ENCODE measurements around the gene RCAN3.

The RCAN3 gene

GRCh38 chr1:24566236-24566867, 63.7 kb downstream of the RCAN3 start:
- Mint-ChIP-seq H3K27ac (no peak overlapping the region), H3K9me3 (no peaks in the 10 kb centered on the region), H3K27me3 (peaks cover 0 to 7% of the 10 kb centered on the region in 2 donors), H3K4me1 (ENCODE audit: low read depth in 2 of 2) (no peaks in the 10 kb centered on the region), H3K4me3 (no peak overlapping the region), H3K36me3 (ENCODE audit: insufficient read depth) (peaks cover 3% of the 10 kb centered on the region)
- DNase-seq (no peak), ATAC-seq (replicated peaks) (no peak)

GRCh38 chr1:24567792-24568388, 65.3 kb downstream of the RCAN3 start:
- DNase-seq = no peak
- no peak for ATAC-seq (replicated peaks)

GRCh38 chr1:24568475-24568874, 65.8 kb downstream of the RCAN3 start:
- DNase-seq (no peak), ATAC-seq (replicated peaks) (no peak)
- Mint-ChIP-seq H3K27ac (no peak overlapping the region), H3K36me3 (ENCODE audit: insufficient read depth) (peaks cover 3% of the 10 kb centered on the region), H3K4me3 (no peak overlapping the region), H3K4me1 (ENCODE audit: low read depth in 2 of 2) (peaks cover 8% of the 10 kb centered on the region in 2 donors), H3K27me3 (peaks cover 6 to 9% of the 10 kb centered on the region in 2 donors), H3K9me3 (no peaks in the 10 kb centered on the region)

More at GRCh38 chr1:24567792-24568388, 65.3 kb downstream of the RCAN3 start:
- Mint-ChIP-seq H3K27ac (no peak overlapping the region), H3K4me1 (ENCODE audit: low read depth in 2 of 2) (peaks cover 8% of the 10 kb centered on the region in 2 donors), H3K4me3 (no peak overlapping the region), H3K36me3 (ENCODE audit: insufficient read depth) (peaks cover 3% of the 10 kb centered on the region), H3K27me3 (peaks cover 6 to 8% of the 10 kb centered on the region in 2 donors), H3K9me3 (no peaks in the 10 kb centered on the region)

GRCh38 chr1:24570265-24571125, 67.9 kb downstream of the RCAN3 start:
- no peak overlapping the region for H3K27ac Mint-ChIP-seq
- DNase-seq (no peak), ATAC-seq (replicated peaks) (no peak)
- H3K36me3 Mint-ChIP-seq (ENCODE audit: insufficient read depth) = peaks cover 3% of the 10 kb centered on the region
- H3K4me1 Mint-ChIP-seq (ENCODE audit: low read depth in 2 of 2) = peaks cover 8% of the 10 kb centered on the region in 2 donors
- peaks cover 6 to 9% of the 10 kb centered on the region in 2 donors for H3K27me3 Mint-ChIP-seq
- no peaks in the 10 kb centered on the region for H3K9me3 Mint-ChIP-seq
- H3K4me3 Mint-ChIP-seq = no peak overlapping the region

GRCh38 chr1:24572301-24572700, 69.7 kb downstream of the RCAN3 start:
- Mint-ChIP-seq H3K27ac (peak overlapping the region in 1 of 2 donors; percentile 49), H3K36me3 (ENCODE audit: insufficient read depth) (peaks cover 3% of the 10 kb centered on the region), H3K4me3 (peak overlapping the region in 1 of 2 donors; percentile 5), H3K9me3 (no peaks in the 10 kb centered on the region), H3K27me3 (peaks cover 6 to 9% of the 10 kb centered on the region in 2 donors), H3K4me1 (ENCODE audit: low read depth in 2 of 2) (peaks cover 8% of the 10 kb centered on the region in 2 donors)
- peak; percentile 24 for ATAC-seq (replicated peaks)
- DNase-seq = no peak

- H3K4me1 Mint-ChIP-seq (ENCODE audit: low read depth in 2 of 2) = peaks cover 8% of the 10 kb centered on the region in 2 donors
- ATAC-seq (replicated peaks) (no peak), DNase-seq (no peak)
- peak overlapping the region in 1 of 2 donors; percentile 57 for H3K27ac Mint-ChIP-seq
- no peaks in the 10 kb centered on the region for H3K36me3 Mint-ChIP-seq (ENCODE audit: insufficient read depth)
- H3K9me3 Mint-ChIP-seq = no peaks in the 10 kb centered on the region
- H3K4me3 Mint-ChIP-seq = no peak overlapping the region
- H3K27me3 Mint-ChIP-seq = peaks cover 6 to 9% of the 10 kb centered on the region in 2 donors
Observed at GRCh38 chr1:24575905-24576587, 73.4 kb downstream of the RCAN3 start.

GRCh38 chr1:24578846-24579245, 76.2 kb downstream of the RCAN3 start:
- H3K4me3 Mint-ChIP-seq = no peak overlapping the region
- no peaks in the 10 kb centered on the region for H3K9me3 Mint-ChIP-seq
- ATAC-seq (replicated peaks) (no peak), DNase-seq (no peak)
- H3K27ac Mint-ChIP-seq = no peak overlapping the region
- H3K27me3 Mint-ChIP-seq = no peaks in the 10 kb centered on the region
- no peaks in the 10 kb centered on the region for H3K4me1 Mint-ChIP-seq (ENCODE audit: low read depth in 2 of 2)
- H3K36me3 Mint-ChIP-seq (ENCODE audit: insufficient read depth) = no peaks in the 10 kb centered on the region

- DNase-seq (no peak), ATAC-seq (replicated peaks) (no peak)
- Mint-ChIP-seq H3K36me3 (ENCODE audit: insufficient read depth) (no peaks in the 10 kb centered on the region), H3K27me3 (peaks cover 8 to 11% of the 10 kb centered on the region in 2 donors), H3K4me1 (ENCODE audit: low read depth in 2 of 2) (no peaks in the 10 kb centered on the region), H3K4me3 (no peak overlapping the region), H3K27ac (peak overlapping the region in 1 of 2 donors; percentile 26), H3K9me3 (no peaks in the 10 kb centered on the region)
Observed at GRCh38 chr1:24580756-24581155, 78.1 kb downstream of the RCAN3 start.

GRCh38 chr1:24584171-24584647, 81.6 kb downstream of the RCAN3 start:
- no peak overlapping the region for H3K4me3 Mint-ChIP-seq
- no peak overlapping the region for H3K27ac Mint-ChIP-seq
- peaks cover 12 to 13% of the 10 kb centered on the region in 2 donors for H3K27me3 Mint-ChIP-seq
- no peaks in the 10 kb centered on the region for H3K9me3 Mint-ChIP-seq
- H3K36me3 Mint-ChIP-seq (ENCODE audit: insufficient read depth) = no peaks in the 10 kb centered on the region
- DNase-seq (no peak), ATAC-seq (replicated peaks) (no peak)
- H3K4me1 Mint-ChIP-seq (ENCODE audit: low read depth in 2 of 2) = peaks cover 0 to 4% of the 10 kb centered on the region in 2 donors

- ATAC-seq (replicated peaks) = no peak
Observed at GRCh38 chr1:24586119-24586518, 83.5 kb downstream of the RCAN3 start.

GRCh38 chr1:24586970-24587820, 84.6 kb downstream of the RCAN3 start:
- ATAC-seq (replicated peaks) = peak; percentile 98
- Mint-ChIP-seq H3K36me3 (ENCODE audit: insufficient read depth) (no peaks in the 10 kb centered on the region), H3K4me1 (ENCODE audit: low read depth in 2 of 2) (peaks cover 0 to 4% of the 10 kb centered on the region in 2 donors), H3K4me3 (no peak overlapping the region), H3K9me3 (no peaks in the 10 kb centered on the region), H3K27me3 (peaks cover 13 to 27% of the 10 kb centered on the region in 2 donors), H3K27ac (peak overlapping the region in 1 of 2 donors; percentile 44)
- DNase-seq = peak; percentile 58 to 62 (median 59)

More at GRCh38 chr1:24586119-24586518, 83.5 kb downstream of the RCAN3 start:
- Mint-ChIP-seq H3K4me1 (ENCODE audit: low read depth in 2 of 2) (peaks cover 0 to 4% of the 10 kb centered on the region in 2 donors), H3K27ac (no peak overlapping the region), H3K9me3 (no peaks in the 10 kb centered on the region), H3K4me3 (no peak overlapping the region), H3K27me3 (peaks cover 13 to 16% of the 10 kb centered on the region in 2 donors), H3K36me3 (ENCODE audit: insufficient read depth) (no peaks in the 10 kb centered on the region)
- no peak for DNase-seq

- peaks cover 0 to 4% of the 10 kb centered on the region in 2 donors for H3K4me1 Mint-ChIP-seq (ENCODE audit: low read depth in 2 of 2)
- DNase-seq (no peak), ATAC-seq (replicated peaks) (no peak)
- H3K27ac Mint-ChIP-seq = no peak overlapping the region
- H3K36me3 Mint-ChIP-seq (ENCODE audit: insufficient read depth) = no peaks in the 10 kb centered on the region
- peaks cover 13 to 29% of the 10 kb centered on the region in 2 donors for H3K27me3 Mint-ChIP-seq
- H3K9me3 Mint-ChIP-seq = no peaks in the 10 kb centered on the region
- H3K4me3 Mint-ChIP-seq = no peak overlapping the region
Observed at GRCh38 chr1:24588573-24588972, 85.9 kb downstream of the RCAN3 start.

Measured in effector memory CD8-positive, alpha-beta T cell (primary cell).